HEK293 (cell line): Measurements from ENCODE around the gene TLNRD1.

ENCODE experiments used
- CTCF ChIA-PET: fragments of 350-600 bp; formaldehyde crosslinking; extraction: SDS; loops from one replicate; lab custom pipeline; 2021; ENCODE audit warnings: antibody characterized with exemption; lab: Yijun Ruan, JAX
- POLR2A ChIA-PET: fragments of 300-600 bp; formaldehyde crosslinking; extraction: SDS; loops from one replicate; lab custom pipeline; 2020; ENCODE audit warnings: antibody characterized with exemption, inconsistent platforms; lab: Yijun Ruan, JAX
- H3K27ac ChIP-seq: fragments of 200-500 bp; sonication (Bioruptor generic); 2 replicates; pipeline ENCODE4 v1.5.1; 2014; ENCODE audit warnings: low read depth, low read length, control low read depth, inconsistent platforms; ENCODE audit errors: extremely low read depth
- H3K36me3 ChIP-seq, 2 experiments: fragments of 200-500 bp in 1 of 2; sonication (Bioruptor generic) in 1 of 2; 1 replicate in 1 of 2; 2 replicates in 1 of 2; pipeline ENCODE4 v1.5.1; 2014 to 2017; ENCODE audit warnings: inconsistent platforms in 2 of 2, low read length in 2 of 2; ENCODE audit not compliant: control insufficient read depth in 2 of 2, insufficient read depth in 1 of 2
- H3K4me1 ChIP-seq: fragments of 200-500 bp; sonication (Bioruptor generic); 2 replicates; pipeline ENCODE4 v1.5.1; 2014; ENCODE audit warnings: mild to moderate bottlenecking, low read length, inconsistent platforms; ENCODE audit not compliant: control insufficient read depth, insufficient read depth
- H3K4me3 ChIP-seq: 2 replicates; pipeline ENCODE4 v1.5.1; 2011; ENCODE audit warnings: low read depth, mild to moderate bottlenecking, control low read depth, low read length, moderate library complexity
- H3K9me3 ChIP-seq: fragments of 200-500 bp; sonication (Bioruptor generic); 2 replicates; pipeline ENCODE4 v1.5.1; 2014; ENCODE audit warnings: low read depth, low read length, inconsistent platforms; ENCODE audit not compliant: control insufficient read depth, insufficient read depth
- EGR2 ChIP-seq: fragments of 450-650 bp; formaldehyde crosslinking; IDR thresholded peaks from 2 replicates; pipeline ENCODE4 v1.5.1; 2016; ENCODE audit warnings: low read depth, missing biosample characterization, missing genetic modification characterization
- GLI2 ChIP-seq: fragments of 450-650 bp; formaldehyde crosslinking; IDR thresholded peaks from 2 replicates; pipeline ENCODE4; 2017; ENCODE audit warnings: missing biosample characterization, missing genetic modification characterization, low read depth, borderline replicate concordance
- ZFHX2 ChIP-seq: fragments of 450-650 bp; formaldehyde crosslinking; conservative IDR thresholded peaks from 2 replicates; pipeline ENCODE4 v1.5.1; 2016; ENCODE audit warnings: missing biosample characterization, missing genetic modification characterization
- ZFP37 ChIP-seq: fragments of 450-650 bp; formaldehyde crosslinking; IDR thresholded peaks from 2 replicates; pipeline ENCODE4 v1.5.1; 2016; ENCODE audit warnings: missing biosample characterization, missing genetic modification characterization
- ZNF366 ChIP-seq: fragments of 450-650 bp; formaldehyde crosslinking; conservative IDR thresholded peaks from 2 replicates; pipeline ENCODE4 v1.5.1; 2016; ENCODE audit warnings: missing biosample characterization, missing genetic modification characterization
- ZNF521 ChIP-seq: fragments of 450-650 bp; formaldehyde crosslinking; IDR thresholded peaks from 2 replicates; pipeline ENCODE4 v1.5.1; 2017; ENCODE audit warnings: missing biosample characterization, mild to moderate bottlenecking, missing genetic modification characterization
- ZNF561 ChIP-seq: fragments of 450-650 bp; IDR thresholded peaks from 2 replicates; pipeline ENCODE4 v1.5.1; 2018; ENCODE audit warnings: missing biosample characterization, missing genetic modification characterization, borderline replicate concordance
- ZNF596 ChIP-seq: fragments of 450-650 bp; IDR thresholded peaks from 2 replicates; pipeline ENCODE4 v1.5.0; 2018; ENCODE audit warnings: missing biosample characterization, mild to moderate bottlenecking, missing genetic modification characterization, moderate library complexity
- ZNF777 ChIP-seq: fragments of 450-650 bp; formaldehyde crosslinking; IDR thresholded peaks from 2 replicates; pipeline ENCODE4 v1.5.1; 2017; ENCODE audit warnings: missing biosample characterization, missing genetic modification characterization, borderline replicate concordance
- TF ChIP-seq, protein P1 (sequence below): fragments of 450-650 bp; formaldehyde crosslinking; IDR thresholded peaks from 2 replicates; pipeline ENCODE4 v1.5.1; 2017; ENCODE audit warnings: missing biosample characterization, missing genetic modification characterization
- TF ChIP-seq, protein P2 (sequence below): fragments of 450-650 bp; formaldehyde crosslinking; IDR thresholded peaks from 2 replicates; pipeline ENCODE4 v1.5.1; 2017; ENCODE audit warnings: missing biosample characterization, missing genetic modification characterization

The TLNRD1 gene

DNA sequence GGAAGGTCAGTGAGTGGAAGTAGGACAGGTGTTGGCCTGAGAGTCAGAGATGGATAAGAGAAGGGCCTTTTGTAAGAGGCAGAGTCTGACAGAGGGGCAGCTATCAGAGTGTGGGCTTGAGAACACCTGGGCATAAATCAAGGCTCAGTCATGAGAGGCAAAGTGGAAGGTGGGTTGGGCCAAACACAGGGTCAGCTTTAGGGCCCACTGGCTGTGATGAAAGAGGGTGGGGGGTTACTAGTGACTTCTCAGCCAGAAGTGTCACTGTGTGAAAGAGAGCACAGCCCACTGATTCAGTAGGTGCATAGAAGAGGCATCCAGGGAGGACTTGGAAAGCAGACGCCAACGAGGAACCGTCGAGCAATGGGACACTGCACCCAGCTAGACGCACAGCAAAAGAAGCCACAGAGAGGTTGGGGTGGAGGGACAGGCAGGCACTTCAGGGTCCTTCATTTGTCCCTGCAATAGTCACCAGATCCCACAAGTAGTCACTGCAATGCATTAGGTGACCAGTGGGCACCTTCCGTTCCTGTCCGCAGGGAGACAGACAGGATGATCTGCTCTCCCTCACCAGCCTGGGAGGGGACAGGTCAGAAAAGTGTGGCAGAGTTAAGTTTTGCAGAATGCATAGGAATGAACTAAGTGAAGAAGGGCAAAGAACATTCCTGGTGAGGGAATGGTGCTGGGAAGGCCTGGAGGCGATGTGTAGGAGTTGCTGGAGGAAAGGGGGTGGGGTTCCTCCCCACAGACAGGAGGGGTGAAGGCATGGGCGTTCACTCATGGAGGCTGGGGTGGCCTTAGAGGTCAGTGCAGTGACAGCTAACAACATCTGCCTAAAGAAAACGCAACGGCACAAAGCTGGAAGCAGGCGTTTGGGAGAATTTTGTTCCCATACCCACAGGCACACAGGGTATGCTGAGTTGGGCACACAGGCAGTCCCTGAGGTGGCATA, 47.4 kb upstream of the TLNRD1 start:
- Histone ChIP-seq H3K9me3 (no peaks in the 10 kb centered on the region), H3K27ac (no peak overlapping the region), H3K36me3 (peaks cover 0 to 25% of the 10 kb centered on the region in 2 experiments; a peak in 2 of 3 replicates), H3K4me1 (peaks cover 3% of the 10 kb centered on the region; the same call in 1 of the 2 replicates), H3K4me3 (no peak overlapping the region)
- POLR2A ChIA-PET: no interaction called here
- TF ChIP-seq ZFHX2 (tag by site-specific recombination) (peak; percentile 54), ZFP37 (tag by site-specific recombination) (no peak), EGR2 (tag by site-specific recombination) (peak; percentile 63; the same call in 1 of the 2 replicates)
- CTCF ChIA-PET: interaction anchor here (1.2 to 4.0 kb wide), 2 partner anchors 16 to 24 kb away, joined by 3 to 22 read pairs; no protein-coding TSS in a partner anchor

DNA sequence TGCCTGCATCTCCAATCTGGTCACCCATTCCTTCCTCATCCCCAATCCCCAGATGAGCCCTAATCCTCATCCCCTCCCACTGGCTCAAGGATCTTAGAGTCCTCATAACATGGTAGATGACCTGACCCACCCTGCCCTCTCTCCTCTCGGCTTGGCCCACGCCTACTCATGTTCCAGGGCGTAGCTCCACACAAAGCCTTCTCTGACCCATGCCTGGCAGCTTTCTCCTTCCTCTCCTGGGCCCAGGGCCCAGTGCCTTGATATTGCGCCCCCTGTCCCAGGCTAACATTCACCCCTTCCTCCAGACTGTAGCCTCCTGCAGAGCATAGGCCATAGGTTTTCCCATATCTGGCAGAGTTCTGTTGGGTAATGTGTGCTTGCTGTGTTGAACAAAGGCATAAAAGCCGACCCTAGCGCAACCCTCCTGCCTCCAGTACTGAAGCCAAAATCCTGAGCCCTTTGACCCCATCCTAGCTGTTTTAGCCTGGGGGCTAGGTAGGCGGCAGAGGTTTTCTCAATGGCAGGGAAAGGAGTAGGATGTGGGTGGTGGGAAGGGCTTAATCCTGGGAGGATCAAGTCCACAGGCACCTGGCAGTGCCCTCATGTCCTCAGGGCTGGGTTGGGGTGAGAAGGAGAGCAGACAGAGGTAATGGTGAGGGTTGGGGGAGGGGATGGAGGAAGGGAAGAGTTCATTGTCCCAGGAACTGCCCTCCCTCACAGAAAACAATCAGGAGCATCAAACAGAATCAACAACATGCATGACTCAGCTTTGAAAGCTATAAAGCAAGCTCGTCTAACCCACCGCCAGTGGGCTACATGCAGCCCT, 46.6 kb upstream of the TLNRD1 start:
- ChIA-PET POLR2A (interaction anchor here (1.4 kb wide), 1 partner anchor 175 kb away, joined by 4 read pairs; the partner anchor contains the start of gene CEMIP), CTCF (interaction anchor here (0.7 to 1.0 kb wide), 3 partner anchors 16 to 619 kb away, joined by 3 to 5 read pairs (median 4); no protein-coding TSS in a partner anchor)
- peaks cover 3% of the 10 kb centered on the region; the same call in 1 of the 2 replicates for H3K4me1 ChIP-seq
- H3K27ac ChIP-seq: no peak overlapping the region
- no peak overlapping the region for H3K4me3 ChIP-seq
- TF ChIP-seq GLI2 (no peak), EGR2 (tag by site-specific recombination) (peak; percentile 89), ZNF777 (tag by site-specific recombination) (no peak), ZNF596 (tag by site-specific recombination) (no peak), ZNF521 (tag by site-specific recombination) (no peak), ZFHX2 (tag by site-specific recombination) (peak; percentile 89), ZNF366 (tag by site-specific recombination) (no peak), ZNF561 (tag by site-specific recombination) (no peak)
- TF ChIP-seq, protein P1, sequence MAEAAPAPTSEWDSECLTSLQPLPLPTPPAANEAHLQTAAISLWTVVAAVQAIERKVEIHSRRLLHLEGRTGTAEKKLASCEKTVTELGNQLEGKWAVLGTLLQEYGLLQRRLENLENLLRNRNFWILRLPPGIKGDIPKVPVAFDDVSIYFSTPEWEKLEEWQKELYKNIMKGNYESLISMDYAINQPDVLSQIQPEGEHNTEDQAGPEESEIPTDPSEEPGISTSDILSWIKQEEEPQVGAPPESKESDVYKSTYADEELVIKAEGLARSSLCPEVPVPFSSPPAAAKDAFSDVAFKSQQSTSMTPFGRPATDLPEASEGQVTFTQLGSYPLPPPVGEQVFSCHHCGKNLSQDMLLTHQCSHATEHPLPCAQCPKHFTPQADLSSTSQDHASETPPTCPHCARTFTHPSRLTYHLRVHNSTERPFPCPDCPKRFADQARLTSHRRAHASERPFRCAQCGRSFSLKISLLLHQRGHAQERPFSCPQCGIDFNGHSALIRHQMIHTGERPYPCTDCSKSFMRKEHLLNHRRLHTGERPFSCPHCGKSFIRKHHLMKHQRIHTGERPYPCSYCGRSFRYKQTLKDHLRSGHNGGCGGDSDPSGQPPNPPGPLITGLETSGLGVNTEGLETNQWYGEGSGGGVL (tag by site-specific recombination): peak; percentile 15; the same call in 1 of the 2 replicates
- TF ChIP-seq, protein P2, sequence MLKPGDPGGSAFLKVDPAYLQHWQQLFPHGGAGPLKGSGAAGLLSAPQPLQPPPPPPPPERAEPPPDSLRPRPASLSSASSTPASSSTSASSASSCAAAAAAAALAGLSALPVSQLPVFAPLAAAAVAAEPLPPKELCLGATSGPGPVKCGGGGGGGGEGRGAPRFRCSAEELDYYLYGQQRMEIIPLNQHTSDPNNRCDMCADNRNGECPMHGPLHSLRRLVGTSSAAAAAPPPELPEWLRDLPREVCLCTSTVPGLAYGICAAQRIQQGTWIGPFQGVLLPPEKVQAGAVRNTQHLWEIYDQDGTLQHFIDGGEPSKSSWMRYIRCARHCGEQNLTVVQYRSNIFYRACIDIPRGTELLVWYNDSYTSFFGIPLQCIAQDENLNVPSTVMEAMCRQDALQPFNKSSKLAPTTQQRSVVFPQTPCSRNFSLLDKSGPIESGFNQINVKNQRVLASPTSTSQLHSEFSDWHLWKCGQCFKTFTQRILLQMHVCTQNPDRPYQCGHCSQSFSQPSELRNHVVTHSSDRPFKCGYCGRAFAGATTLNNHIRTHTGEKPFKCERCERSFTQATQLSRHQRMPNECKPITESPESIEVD (tag by site-specific recombination): no peak
- no peaks in the 10 kb centered on the region for H3K9me3 ChIP-seq
- H3K36me3 ChIP-seq: peaks cover 0 to 16% of the 10 kb centered on the region in 2 experiments; a peak in 2 of 3 replicates
